K562 (cell line): Measurements from ENCODE around the gene CPEB1. TPM values are rescaled to one million over a fixed set of nuclear protein-coding genes. Genes with fewer than 3 reads are reported as not detected.

Source experiments
- ATAC-seq: fragments of 200-7000 bp; cut with Tn5 transposase; 3 replicates; pipeline ENCODE4 v1.9.1; 2020; ENCODE audit warnings: moderate library complexity
- BruUV-seq: library from RNA; stranded (reverse); fragments of 400-500 nt; replicated peaks from 2 replicates; lab custom pipeline; 2021; lab: Mats Ljungman, UMichigan
- CTCF ChIA-PET: fragments of 300-600 bp; formaldehyde crosslinking; extraction: SDS; loops from one replicate; lab custom pipeline; 2021; ENCODE audit warnings: low intra/inter-chr PET ratio; lab: Yijun Ruan, JAX
- POLR2A ChIA-PET: fragments of 300-600, 350-650 bp; sonication (Branson Sonifier 250); formaldehyde crosslinking; extraction: SDS; loops from one replicate; lab custom pipeline; 2021; ENCODE audit warnings: antibody characterized with exemption, inconsistent platforms; lab: Yijun Ruan, JAX
- DNase-seq, 4 experiments: peaks; one replicate each; pipeline versions ENCODE4 v3.0.0 to v3.0.0-alpha.2; 2011 to 2018; ENCODE audit warnings: low spot score in 3 of 4, mixed read lengths in 3 of 4; ENCODE audit errors: extremely low read depth in 1 of 4
- FAIRE-seq: peaks from 2 replicates; lab custom pipeline; 2011; peaks lifted over from hg19 to GRCh38; lab: Jason Lieb, UNC
- H2AFZ ChIP-seq: 2 replicates; pipeline ENCODE4 v1.6.0; 2011; ENCODE audit warnings: low read depth, low read length, control low read depth, inconsistent platforms
- H3K27ac ChIP-seq: fragments of 200-600 bp; 3 replicates; pipeline ENCODE4 v1.8.0; 2011; ENCODE audit warnings: low read depth, mild to moderate bottlenecking, control low read depth, inconsistent platforms, low read length, moderate library complexity, mixed read lengths; ENCODE audit errors: extremely low read depth
- H3K27me3 ChIP-seq, 2 experiments: fragments of 300-600 bp in 1 of 2; 2 replicates in 1 of 2; 3 replicates in 1 of 2; pipeline versions ENCODE4 v1.6.0 to v1.8.0; 2011; ENCODE audit warnings: inconsistent platforms in 2 of 2, low read length in 2 of 2, mild to moderate bottlenecking in 1 of 2, mixed read lengths in 1 of 2, moderate library complexity in 1 of 2; ENCODE audit not compliant: control insufficient read depth in 2 of 2, insufficient read depth in 2 of 2
- H3K36me3 ChIP-seq: fragments of 300-600 bp; 3 replicates; pipeline ENCODE4 v1.8.0; 2011; ENCODE audit warnings: mild to moderate bottlenecking, low read length, inconsistent platforms; ENCODE audit not compliant: control insufficient read depth, insufficient read depth
- H3K4me1 ChIP-seq, 2 experiments: fragments of 200-600 bp in 1 of 2; replicated peaks in 1 of 2; 2 replicates in 1 of 2; 3 replicates in 1 of 2; pipeline versions ENCODE4 v1.5.1 to v1.8.0; 2011; ENCODE audit warnings: inconsistent platforms in 2 of 2, low read length in 2 of 2, mild to moderate bottlenecking in 1 of 2, mixed read lengths in 1 of 2, moderate library complexity in 1 of 2; ENCODE audit not compliant: control insufficient read depth in 2 of 2, insufficient read depth in 2 of 2
- H3K4me2 ChIP-seq: 2 replicates; pipeline ENCODE4 v1.6.1; 2011; ENCODE audit warnings: low read length, control low read depth, inconsistent platforms, mixed read lengths; ENCODE audit not compliant: insufficient read depth
- H3K4me3 ChIP-seq: fragments of 200-600 bp; sonication (generic), shearing (Covaris generic); 2 replicates; pipeline ENCODE4 v1.5.1; 2016; ENCODE audit warnings: control low read depth, inconsistent platforms
- H3K79me2 ChIP-seq: fragments of 200-600 bp; 3 replicates; pipeline ENCODE4 v1.8.0; 2011; ENCODE audit warnings: low read length, inconsistent platforms; ENCODE audit not compliant: control insufficient read depth, insufficient read depth
- H3K9ac ChIP-seq, 2 experiments: 2 replicates each; pipeline versions ENCODE4 v1.6.0 to v1.6.1; 2011; ENCODE audit warnings: low read depth in 2 of 2, low read length in 2 of 2, control low read depth in 1 of 2, inconsistent platforms in 1 of 2, mild to moderate bottlenecking in 1 of 2, mixed read lengths in 1 of 2; ENCODE audit not compliant: insufficient read depth in 1 of 2
- H3K9me1 ChIP-seq: one replicate; pipeline ENCODE4 v1.6.0; 2011; ENCODE audit warnings: inconsistent platforms, mild to moderate bottlenecking, low read length, moderate library complexity; ENCODE audit not compliant: control insufficient read depth, insufficient read depth
- H3K9me3 ChIP-seq: replicated peaks from 2 replicates; pipeline ENCODE4 v1.5.1; 2011; ENCODE audit warnings: low read depth, low read length, inconsistent platforms; ENCODE audit not compliant: control insufficient read depth, insufficient read depth
- H4K20me1 ChIP-seq: replicated peaks from 2 replicates; pipeline ENCODE4 v1.6.1; 2011; ENCODE audit warnings: low read length, inconsistent platforms, mixed read lengths; ENCODE audit not compliant: control insufficient read depth, insufficient read depth
- HEY1 ChIP-seq: fragments of 250-450 bp; sonication (Bioruptor Pico); IDR thresholded peaks from 2 replicates; pipeline ENCODE4 v1.5.0; 2020; ENCODE audit warnings: mild to moderate bottlenecking, moderate library complexity, borderline replicate concordance
- HIVEP1 ChIP-seq: fragments of 250-450 bp; sonication (Bioruptor Pico); IDR thresholded peaks from 2 replicates; pipeline ENCODE4 v1.4.0; 2020; ENCODE audit warnings: mild to moderate bottlenecking
- MBD2 ChIP-seq: sonication (generic); IDR thresholded peaks from 2 replicates; pipeline ENCODE4 v1.6.1; 2016; ENCODE audit warnings: low read depth, borderline replicate concordance
- SMARCA5 ChIP-seq: fragments of 450-650 bp; IDR thresholded peaks from 2 replicates; pipeline ENCODE4 v1.6.1; 2016
- TBL1XR1 ChIP-seq, 2 experiments: IDR thresholded peaks; 2 replicates each; pipeline ENCODE4 v1.6.1; 2012; ENCODE audit warnings: improper control_type of control experiment in 2 of 2, low read length in 2 of 2, mild to moderate bottlenecking in 1 of 2
- ZNF232 ChIP-seq: sonication (generic); formaldehyde crosslinking; IDR thresholded peaks from 2 replicates; pipeline ENCODE4 v1.8.0; 2022; ENCODE audit warnings: mild to moderate bottlenecking, missing genetic modification reagents
- WGBS: fragments of 100-300 bp; shearing (Covaris generic); methylation state at CpG from one replicate; pipeline ENCODE4 v1.1.6; 2016; ENCODE audit warnings: low coverage, mixed read lengths; ENCODE audit not compliant: insufficient coverage; ENCODE audit errors: missing lambda C conversion rate; 5-methylcytosine and 5-hydroxymethylcytosine counted together
- in situ Hi-C: fragments of 300-500 bp; cut with MboI; formaldehyde crosslinking; loops from 4 replicates; pipeline ENCODE4 v1.15.0; 2018; ENCODE audit warnings: inconsistent platforms, mixed read lengths
- intact Hi-C: fragments of 100-400 bp; cut with micrococcal nuclease; formaldehyde crosslinking; loops from 2 replicates; pipeline ENCODE4 v1.14.2; 2022
- polyA plus RNA-seq, 8 experiments: library from polyadenylated mRNA; depleted of rRNA in 4 of 8; stranded (reverse) in 5 of 8; unstranded in 3 of 8; fragments of >200 nt; fragmentation: Nextera tagmentation in 2 of 8; fragmentation: Illumina TruSeq in 1 of 8; extraction: Ambion mirVana in 2 of 8; extraction: Trizol in 1 of 8; gene quantifications; 2 replicates each; pipeline versions ENCODE4 v1.2.1 to v1.2.3, GENCODE V29; 2011 to 2014; ENCODE audit warnings: inconsistent platforms in 1 of 8, missing spikeins in 1 of 8
- total RNA-seq, 7 experiments: library from RNA; depleted of rRNA in 6 of 7; stranded (reverse); fragments of >200 nt in 6 of 7; fragmentation: Illumina TruSeq in 2 of 7; extraction: Trizol in 2 of 7; gene quantifications; 2 replicates each; pipeline versions ENCODE4 v1.2.1 to v1.2.3, GENCODE V29; 2011 to 2021; ENCODE audit warnings: low replicate concordance in 1 of 7
- TF ChIP-seq, protein P1 (sequence below): fragments of 450-650 bp; formaldehyde crosslinking; IDR thresholded peaks from 2 replicates; pipeline ENCODE4 v1.4.0; 2022; ENCODE audit warnings: missing genetic modification characterization
- TF ChIP-seq, protein P2 (sequence below): fragments of 250-450 bp; sonication (Bioruptor Pico); IDR thresholded peaks from 2 replicates; pipeline ENCODE4 v1.8.0; 2022; ENCODE audit warnings: moderate library complexity, mild to moderate bottlenecking, inconsistent platforms
- TF ChIP-seq, protein P3 (sequence below): fragments of 450-650 bp; IDR thresholded peaks from 2 replicates; pipeline ENCODE4 v1.6.1; 2016; ENCODE audit warnings: low read depth, mild to moderate bottlenecking, moderate library complexity

CPEB1 gene
- total and polyA plus RNA-seq, 9 of the 15 experiments (the other 6 are each of a cell fraction or from before 2014, with no cell fraction given) = 2.2 to 13.4 (median 9.7) TPM

DNA sequence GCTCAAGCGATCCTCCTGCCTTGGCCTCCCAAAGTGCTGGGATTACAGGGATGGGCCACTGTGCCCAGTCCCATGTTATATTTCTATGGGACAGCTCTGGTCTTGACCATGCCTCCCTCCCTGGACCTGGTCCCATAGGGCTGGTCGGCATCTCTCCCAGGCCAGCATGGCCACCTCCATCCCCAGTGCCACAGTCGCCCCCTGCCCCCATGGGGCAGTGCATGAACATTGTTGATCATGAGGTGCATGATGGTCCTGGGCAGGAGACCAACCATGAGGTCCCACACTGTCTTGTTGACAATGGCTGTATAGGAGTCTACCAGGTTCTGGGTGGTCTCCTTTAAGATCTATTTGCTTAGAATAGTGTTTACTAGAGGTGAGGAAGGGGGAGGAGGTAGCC, 113.4 kb downstream of the CPEB1 start:
- in situ Hi-C loops (loop anchor here (5.0 kb wide), 1 partner anchor 468 kb away; no protein-coding TSS in a partner anchor), intact Hi-C loops (no loop called here)
- WGBS = 97% methylated on average over 3 of the region's 3 CpGs
- Histone ChIP-seq H3K36me3 (peaks cover 54% of the 10 kb centered on the region), H3K27ac (peak overlapping the region; percentile 39; the same call in 2 of the 3 replicates), H4K20me1 (peaks cover 31% of the 10 kb centered on the region), H3K9me1 (peaks cover 5% of the 10 kb centered on the region), H3K4me2 (no peak overlapping the region), H2AFZ (no peak overlapping the region), H3K4me1 (peaks cover 20 to 21% of the 10 kb centered on the region in 2 experiments; a peak in 4 of 5 replicates), H3K27me3 (no peaks in the 10 kb centered on the region), H3K9me3 (no peaks in the 10 kb centered on the region), H3K4me3 (no peak overlapping the region), H3K9ac (no peak overlapping the region), H3K79me2 (peaks cover 28% of the 10 kb centered on the region)
- FAIRE-seq (no peak), ATAC-seq (no peak), DNase-seq (peak in 1 of 4 experiments; percentile 5)
- no TSS peak for BruUV-seq
- ChIA-PET CTCF (no interaction called here), POLR2A (no interaction called here)
- TF ChIP-seq, protein P1, sequence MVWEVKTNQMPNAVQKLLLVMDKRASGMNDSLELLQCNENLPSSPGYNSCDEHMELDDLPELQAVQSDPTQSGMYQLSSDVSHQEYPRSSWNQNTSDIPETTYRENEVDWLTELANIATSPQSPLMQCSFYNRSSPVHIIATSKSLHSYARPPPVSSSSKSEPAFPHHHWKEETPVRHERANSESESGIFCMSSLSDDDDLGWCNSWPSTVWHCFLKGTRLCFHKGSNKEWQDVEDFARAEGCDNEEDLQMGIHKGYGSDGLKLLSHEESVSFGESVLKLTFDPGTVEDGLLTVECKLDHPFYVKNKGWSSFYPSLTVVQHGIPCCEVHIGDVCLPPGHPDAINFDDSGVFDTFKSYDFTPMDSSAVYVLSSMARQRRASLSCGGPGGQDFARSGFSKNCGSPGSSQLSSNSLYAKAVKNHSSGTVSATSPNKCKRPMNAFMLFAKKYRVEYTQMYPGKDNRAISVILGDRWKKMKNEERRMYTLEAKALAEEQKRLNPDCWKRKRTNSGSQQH (CRISPR knock-in tag) = no peak

DNA sequence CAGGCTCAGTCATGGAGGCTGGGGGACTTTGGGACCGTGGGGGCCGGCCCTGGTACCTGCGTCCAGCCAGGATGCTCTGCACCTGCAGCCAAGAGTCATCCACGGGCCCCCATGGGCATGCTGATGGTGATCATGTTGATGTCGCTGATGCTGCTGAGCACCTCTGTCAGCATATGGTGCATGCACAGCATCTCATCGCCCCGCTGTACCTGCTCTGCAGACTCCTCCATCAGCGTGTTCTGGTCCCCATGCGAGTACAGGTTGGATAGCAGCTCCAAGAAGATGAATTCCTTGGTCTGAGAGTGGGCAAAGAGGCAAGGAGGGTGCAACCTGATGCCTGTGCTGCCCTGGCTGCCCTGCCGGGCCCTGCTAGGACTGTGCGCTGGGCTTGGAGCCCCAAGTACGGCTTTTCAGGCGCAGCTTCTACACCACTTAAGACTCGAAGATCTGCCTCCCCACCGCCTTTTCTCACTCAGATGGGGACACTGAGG, 114.1 kb downstream of the CPEB1 start:
- Histone ChIP-seq H3K4me2 (no peak overlapping the region), H3K27ac (no peak overlapping the region), H3K9ac (no peak overlapping the region), H3K9me3 (no peaks in the 10 kb centered on the region), H3K9me1 (peaks cover 2% of the 10 kb centered on the region), H2AFZ (no peak overlapping the region), H3K27me3 (no peaks in the 10 kb centered on the region), H3K79me2 (peaks cover 21% of the 10 kb centered on the region), H3K4me1 (peaks cover 14 to 20% of the 10 kb centered on the region in 2 experiments; a peak in 4 of 5 replicates), H3K36me3 (peaks cover 47% of the 10 kb centered on the region), H4K20me1 (peaks cover 23% of the 10 kb centered on the region), H3K4me3 (no peak overlapping the region)
- ChIA-PET POLR2A (no interaction called here), CTCF (no interaction called here)
- FAIRE-seq = no peak
- BruUV-seq = no TSS peak
- ATAC-seq = no peak
- intact Hi-C loops (no loop called here), in situ Hi-C loops (loop anchor here (5.0 kb wide), 1 partner anchor 469 kb away; no protein-coding TSS in a partner anchor)
- WGBS = 89% methylated on average over 15 of the region's 15 CpGs
- DNase-seq = no peak
- TF ChIP-seq ZNF232 (CRISPR knock-in tag) (no peak), HEY1 (CRISPR knock-in tag) (no peak), HIVEP1 (CRISPR knock-in tag) (no peak), SMARCA5 (no peak), TBL1XR1 (IDR thresholded peaks at IDR 0.05; ENCODE audit: low read length in 2 of 2) (no peak), MBD2 (no peak)
- TF ChIP-seq, protein P2, sequence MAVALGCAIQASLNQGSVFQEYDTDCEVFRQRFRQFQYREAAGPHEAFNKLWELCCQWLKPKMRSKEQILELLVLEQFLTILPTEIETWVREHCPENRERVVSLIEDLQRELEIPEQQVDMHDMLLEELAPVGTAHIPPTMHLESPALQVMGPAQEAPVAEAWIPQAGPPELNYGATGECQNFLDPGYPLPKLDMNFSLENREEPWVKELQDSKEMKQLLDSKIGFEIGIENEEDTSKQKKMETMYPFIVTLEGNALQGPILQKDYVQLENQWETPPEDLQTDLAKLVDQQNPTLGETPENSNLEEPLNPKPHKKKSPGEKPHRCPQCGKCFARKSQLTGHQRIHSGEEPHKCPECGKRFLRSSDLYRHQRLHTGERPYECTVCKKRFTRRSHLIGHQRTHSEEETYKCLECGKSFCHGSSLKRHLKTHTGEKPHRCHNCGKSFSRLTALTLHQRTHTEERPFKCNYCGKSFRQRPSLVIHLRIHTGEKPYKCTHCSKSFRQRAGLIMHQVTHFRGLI (CRISPR knock-in tag) = no peak
- TF ChIP-seq, protein P3, sequence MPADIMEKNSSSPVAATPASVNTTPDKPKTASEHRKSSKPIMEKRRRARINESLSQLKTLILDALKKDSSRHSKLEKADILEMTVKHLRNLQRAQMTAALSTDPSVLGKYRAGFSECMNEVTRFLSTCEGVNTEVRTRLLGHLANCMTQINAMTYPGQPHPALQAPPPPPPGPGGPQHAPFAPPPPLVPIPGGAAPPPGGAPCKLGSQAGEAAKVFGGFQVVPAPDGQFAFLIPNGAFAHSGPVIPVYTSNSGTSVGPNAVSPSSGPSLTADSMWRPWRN = no peak
